Spleen (tissue), 7 donors: ENCODE results near the gene SDR39U1.
"Not testable (repeated sequence)": the region's sequence is repeated elsewhere in the genome, so short reads cannot be mapped to it uniquely, and the experiment has no call there.

ENCODE experiments used
- CTCF ChIP-seq, 11 experiments: fragments of 200-600 bp in 7 of 11; fragments of 450-650 bp in 4 of 11; sonication (generic) in 4 of 11; IDR thresholded peaks in 8 of 11; conservative IDR thresholded peaks in 3 of 11; 1 replicate in 7 of 11; 2 replicates in 4 of 11; pipeline versions ENCODE4 v1.4.0 to v1.8.0; 2016 to 2021; ENCODE audit warnings: antibody characterized with exemption in 11 of 11, inconsistent platforms in 4 of 11, mild to moderate bottlenecking in 1 of 11
- POLR2AphosphoS5 ChIP-seq, 3 donors: sonication (generic); formaldehyde crosslinking; IDR thresholded peaks; one replicate each; pipeline ENCODE4 v1.5.1; 2017; ENCODE audit warnings: antibody characterized with exemption in 3 of 3
- donor health status: DM: no; HTN: no; CAD: no; lungs with moderate emphysema.
- donor health status: DM: no; HTN: no; CAD: no.
- donor health status: DM: no; HTN: no; CAD: no.

- TF ChIP-seq CTCF (IDR thresholded peaks at IDR 0.05 in 8 of 11, conservative IDR thresholded peaks at IDR 0.05 in 3 of 11); POLR2AphosphoS5 (IDR thresholded peaks at IDR 0.05): not testable (repeated sequence)
Measured at GRCh38 chr14:24482699-24483303, 40.2 kb upstream of the SDR39U1 start.
